GM18507 (cell line): Measurements from ENCODE around the gene ARL6IP5.

Experiments used
- DNase-seq: peaks from one replicate; pipeline ENCODE4 v3.0.0; 2011; ENCODE audit warnings: low read depth; ENCODE audit not compliant: insufficient read length; ENCODE audit errors: extremely low spot score
- FAIRE-seq: peaks from 2 replicates; lab custom pipeline; 2011; peaks lifted over from hg19 to GRCh38; lab: Jason Lieb, UNC

ARL6IP5 gene

GRCh38 chr3:69142797-69143454 lies 58.2 kb downstream of the ARL6IP5 start:
- FAIRE-seq = no peak
- DNase-seq = no peak

- no peak for DNase-seq
- FAIRE-seq = no peak
These were observed 58.9 kb downstream of the ARL6IP5 start for GRCh38 chr3:69143612-69144011.

- no peak for FAIRE-seq
- no peak for DNase-seq
These were observed 60.0 kb downstream of the ARL6IP5 start for GRCh38 chr3:69144631-69145245.

- FAIRE-seq (no peak), DNase-seq (no peak)
These were observed 61.0 kb downstream of the ARL6IP5 start for GRCh38 chr3:69145688-69146087.

- no peak for FAIRE-seq
- no peak for DNase-seq
These were observed 64.8 kb downstream of the ARL6IP5 start for GRCh38 chr3:69149586-69149985.
